ENCODE measurements around the gene PPP1R12B. TPM values are rescaled to one million over a fixed set of nuclear protein-coding genes. Genes with fewer than 3 reads are reported as not detected.
"Not testable (repeated sequence)": the region's sequence is repeated elsewhere in the genome, so short reads cannot be mapped to it uniquely, and the experiment has no call there.

Gene PPP1R12B
- total and polyA plus RNA-seq, 2 donors (not counting 1 experiment from before 2014, with no cell fraction given), result 13.4 to 21.7 TPM

GRCh38 chr1:202547215-202547614 is 198.7 kb downstream of the PPP1R12B start:
- Histone ChIP-seq H3K79me2 (ENCODE audit: control insufficient read depth, insufficient read depth, low read length) (no peaks in the 10 kb centered on the region), H3K4me1 (ENCODE audit: control insufficient read depth, extremely low read depth, insufficient read depth, low read length) (no peaks in the 10 kb centered on the region), H3K27me3 (ENCODE audit: control insufficient read depth, insufficient read depth, low read length) (no peaks in the 10 kb centered on the region), H3K27ac (ENCODE audit: insufficient read depth, low read length) (no peak overlapping the region), H3K9me3 (ENCODE audit: control insufficient read depth, insufficient read depth, low read depth, low read length) (no peaks in the 10 kb centered on the region), H3K4me3 (replicated peaks in 1 of 4; ENCODE audit: control extremely low read depth in 1 of 4, insufficient read depth in 1 of 4, low read depth in 3 of 4, low read length in 4 of 4) (no peak overlapping the region), H3K36me3 (ENCODE audit: control insufficient read depth, insufficient read depth, low read length) (no peaks in the 10 kb centered on the region), H2AFZ (ENCODE audit: low read length) (no peak overlapping the region), H3K4me2 (ENCODE audit: extremely low read depth, insufficient read depth, low read length) (no peak overlapping the region), H4K20me1 (ENCODE audit: control insufficient read depth, extremely low read depth, insufficient read depth, low read length) (no peaks in the 10 kb centered on the region), H3K9ac (ENCODE audit: insufficient read depth, low read length) (no peak overlapping the region)
- TF ChIP-seq EZH2 (IDR thresholded peaks at IDR 0.05; ENCODE audit: low read length, missing control alignments) (no peak), CTCF (conservative IDR thresholded peaks at IDR 0.05 in 1 of 2, IDR thresholded peaks at IDR 0.05 in 1 of 2; ENCODE audit: low read depth in 1 of 2, low read length in 2 of 2) (no peak)
- DNase-seq (ENCODE audit: low read depth in 2 of 2), result no peak

DNA sequence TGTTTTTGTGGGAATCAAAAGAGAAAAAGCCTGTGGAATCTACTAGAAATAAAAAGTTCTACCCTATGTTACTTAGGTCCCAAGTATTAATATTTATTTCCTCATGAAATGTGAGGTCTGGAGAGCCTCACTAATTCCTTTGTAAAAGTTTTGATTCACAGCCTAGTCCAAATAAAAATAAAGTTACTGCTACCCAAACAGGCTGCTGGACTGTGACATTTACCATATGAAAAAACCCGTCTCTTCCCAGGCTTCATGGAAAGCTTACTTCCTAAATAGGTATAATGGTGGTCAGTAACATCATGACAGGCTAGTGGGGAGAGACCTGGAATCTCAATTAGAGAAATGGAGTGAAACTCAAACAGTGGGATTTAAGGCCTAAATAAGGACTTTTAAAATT is 201.6 kb downstream of the PPP1R12B start:
- not testable (repeated sequence) for H3K4me1 ChIP-seq (ENCODE audit: control insufficient read depth, extremely low read depth, insufficient read depth, low read length); H3K4me3 ChIP-seq (replicated peaks in 1 of 4; ENCODE audit: control extremely low read depth in 1 of 4, insufficient read depth in 1 of 4, low read depth in 3 of 4, low read length in 4 of 4); H3K27me3 ChIP-seq (ENCODE audit: control insufficient read depth, insufficient read depth, low read length); H3K9me3 ChIP-seq (ENCODE audit: control insufficient read depth, insufficient read depth, low read depth, low read length); DNase-seq (ENCODE audit: low read depth in 2 of 2); H3K79me2 ChIP-seq (ENCODE audit: control insufficient read depth, insufficient read depth, low read length); H3K4me2 ChIP-seq (ENCODE audit: extremely low read depth, insufficient read depth, low read length); H3K36me3 ChIP-seq (ENCODE audit: control insufficient read depth, insufficient read depth, low read length); H4K20me1 ChIP-seq (ENCODE audit: control insufficient read depth, extremely low read depth, insufficient read depth, low read length); H3K9ac ChIP-seq (ENCODE audit: insufficient read depth, low read length); H3K27ac ChIP-seq (ENCODE audit: insufficient read depth, low read length); H2AFZ ChIP-seq (ENCODE audit: low read length)

DNA sequence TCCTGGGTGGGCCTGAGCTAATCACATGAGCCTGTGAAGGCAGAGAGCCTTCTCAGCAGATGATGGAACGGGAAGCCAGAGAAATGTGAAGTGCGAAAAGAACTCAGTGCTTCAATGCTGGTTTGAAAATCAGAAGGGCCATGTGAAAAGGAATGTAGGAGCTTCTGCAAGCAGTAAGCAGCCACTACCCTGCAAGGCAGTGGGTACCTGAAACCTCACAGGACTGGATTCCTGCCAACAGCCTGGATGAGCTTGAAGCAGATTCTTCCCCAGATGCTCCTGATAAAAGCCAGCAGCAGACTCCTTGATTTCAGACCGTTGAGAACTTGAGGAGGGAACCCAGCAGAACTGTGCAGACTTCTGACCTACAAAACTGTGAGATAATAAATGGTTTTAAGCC is 203.2 kb downstream of the PPP1R12B start:
- DNase-seq (ENCODE audit: low read depth in 2 of 2), result no peak

GRCh38 chr1:202552615-202553014 is 204.1 kb downstream of the PPP1R12B start:
- H2AFZ ChIP-seq (ENCODE audit: low read length); H3K27me3 ChIP-seq (ENCODE audit: control insufficient read depth, insufficient read depth, low read length); H4K20me1 ChIP-seq (ENCODE audit: control insufficient read depth, extremely low read depth, insufficient read depth, low read length); H3K36me3 ChIP-seq (ENCODE audit: control insufficient read depth, insufficient read depth, low read length); H3K4me2 ChIP-seq (ENCODE audit: extremely low read depth, insufficient read depth, low read length); H3K27ac ChIP-seq (ENCODE audit: insufficient read depth, low read length); H3K9ac ChIP-seq (ENCODE audit: insufficient read depth, low read length); H3K4me1 ChIP-seq (ENCODE audit: control insufficient read depth, extremely low read depth, insufficient read depth, low read length); H3K9me3 ChIP-seq (ENCODE audit: control insufficient read depth, insufficient read depth, low read depth, low read length); H3K4me3 ChIP-seq (replicated peaks in 1 of 4; ENCODE audit: control extremely low read depth in 1 of 4, insufficient read depth in 1 of 4, low read depth in 3 of 4, low read length in 4 of 4); DNase-seq (ENCODE audit: low read depth in 2 of 2); H3K79me2 ChIP-seq (ENCODE audit: control insufficient read depth, insufficient read depth, low read length): not testable (repeated sequence)

More for the DNA sequence above, 203.2 kb downstream of the PPP1R12B start:
- H4K20me1 ChIP-seq (ENCODE audit: control insufficient read depth, extremely low read depth, insufficient read depth, low read length), result no peaks in the 10 kb centered on the region
- TF ChIP-seq EZH2 (IDR thresholded peaks at IDR 0.05; ENCODE audit: low read length, missing control alignments) (no peak), CTCF (conservative IDR thresholded peaks at IDR 0.05 in 1 of 2, IDR thresholded peaks at IDR 0.05 in 1 of 2; ENCODE audit: low read depth in 1 of 2, low read length in 2 of 2) (no peak)
- no peaks in the 10 kb centered on the region for H3K36me3 ChIP-seq (ENCODE audit: control insufficient read depth, insufficient read depth, low read length)
- H3K27ac ChIP-seq (ENCODE audit: insufficient read depth, low read length), result no peak overlapping the region
- H3K9me3 ChIP-seq (ENCODE audit: control insufficient read depth, insufficient read depth, low read depth, low read length), result no peaks in the 10 kb centered on the region
- H3K4me3 ChIP-seq (replicated peaks in 1 of 4; ENCODE audit: control extremely low read depth in 1 of 4, insufficient read depth in 1 of 4, low read depth in 3 of 4, low read length in 4 of 4), result no peak overlapping the region
- no peak overlapping the region for H3K9ac ChIP-seq (ENCODE audit: insufficient read depth, low read length)
- no peaks in the 10 kb centered on the region for H3K4me1 ChIP-seq (ENCODE audit: control insufficient read depth, extremely low read depth, insufficient read depth, low read length)
- no peaks in the 10 kb centered on the region for H3K27me3 ChIP-seq (ENCODE audit: control insufficient read depth, insufficient read depth, low read length)
- H2AFZ ChIP-seq (ENCODE audit: low read length), result no peak overlapping the region
- H3K79me2 ChIP-seq (ENCODE audit: control insufficient read depth, insufficient read depth, low read length), result no peaks in the 10 kb centered on the region
- no peak overlapping the region for H3K4me2 ChIP-seq (ENCODE audit: extremely low read depth, insufficient read depth, low read length)

DNA sequence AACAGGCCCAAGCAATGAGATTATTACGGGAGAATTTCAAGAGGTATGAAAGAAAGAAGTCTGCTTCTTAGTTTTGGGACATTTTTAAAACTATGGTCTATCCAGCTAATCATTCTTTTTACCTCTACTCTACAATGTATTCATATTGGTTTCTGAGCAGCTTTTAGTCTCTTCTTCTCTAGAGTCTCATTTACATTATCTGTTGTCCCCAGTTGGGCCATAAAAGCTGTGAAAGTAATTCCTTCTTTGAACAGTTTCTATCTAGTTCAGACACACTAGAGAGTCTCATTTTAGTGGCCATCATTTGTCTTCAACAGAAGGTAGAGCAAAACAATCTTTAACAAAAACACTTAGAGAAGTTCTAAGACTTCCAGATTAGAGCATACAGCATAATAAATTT is 204.6 kb downstream of the PPP1R12B start:
- H3K4me2 ChIP-seq (ENCODE audit: extremely low read depth, insufficient read depth, low read length); H3K9me3 ChIP-seq (ENCODE audit: control insufficient read depth, insufficient read depth, low read depth, low read length); H3K27ac ChIP-seq (ENCODE audit: insufficient read depth, low read length): not testable (repeated sequence)

More for the DNA sequence above, 204.6 kb downstream of the PPP1R12B start:
- H3K27me3 ChIP-seq (ENCODE audit: control insufficient read depth, insufficient read depth, low read length); H4K20me1 ChIP-seq (ENCODE audit: control insufficient read depth, extremely low read depth, insufficient read depth, low read length); H3K36me3 ChIP-seq (ENCODE audit: control insufficient read depth, insufficient read depth, low read length); H3K79me2 ChIP-seq (ENCODE audit: control insufficient read depth, insufficient read depth, low read length); DNase-seq (ENCODE audit: low read depth in 2 of 2); H3K4me3 ChIP-seq (replicated peaks in 1 of 4; ENCODE audit: control extremely low read depth in 1 of 4, insufficient read depth in 1 of 4, low read depth in 3 of 4, low read length in 4 of 4); H3K4me1 ChIP-seq (ENCODE audit: control insufficient read depth, extremely low read depth, insufficient read depth, low read length); H3K9ac ChIP-seq (ENCODE audit: insufficient read depth, low read length); H2AFZ ChIP-seq (ENCODE audit: low read length): not testable (repeated sequence)
